ENCODE results near the gene TMEM229B.

Gene TMEM229B

GRCh38 chr14:67515386-67516079 is 27.0 kb upstream of the TMEM229B start:
- DNase-seq (ENCODE audit: low read depth) = peak; percentile 23

- no peak for DNase-seq (ENCODE audit: low read depth)
Observed at GRCh38 chr14:67514650-67515385, 26.3 kb upstream of the TMEM229B start.

DNA sequence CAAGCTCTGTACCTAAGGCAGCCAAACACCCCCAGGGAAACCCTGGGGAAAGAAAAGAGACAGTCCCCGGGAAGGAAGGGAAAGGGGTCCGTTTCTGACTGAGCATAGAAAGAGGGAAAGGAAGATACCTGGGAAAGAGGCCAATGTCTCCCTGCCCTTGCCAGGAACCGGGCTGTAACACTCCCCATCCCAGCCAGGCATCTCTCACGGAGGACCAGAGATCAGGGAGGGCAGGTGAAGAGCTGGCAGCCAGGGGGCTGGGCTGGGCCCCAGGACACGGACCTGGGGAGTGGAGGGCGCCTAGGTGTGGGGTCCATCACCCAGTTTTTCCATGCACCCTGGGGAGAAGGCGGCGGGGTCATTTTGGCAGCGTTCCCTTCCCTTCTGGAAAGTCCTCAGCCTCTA is 25.7 kb upstream of the TMEM229B start:
- no peak for DNase-seq (ENCODE audit: low read depth)

DNA sequence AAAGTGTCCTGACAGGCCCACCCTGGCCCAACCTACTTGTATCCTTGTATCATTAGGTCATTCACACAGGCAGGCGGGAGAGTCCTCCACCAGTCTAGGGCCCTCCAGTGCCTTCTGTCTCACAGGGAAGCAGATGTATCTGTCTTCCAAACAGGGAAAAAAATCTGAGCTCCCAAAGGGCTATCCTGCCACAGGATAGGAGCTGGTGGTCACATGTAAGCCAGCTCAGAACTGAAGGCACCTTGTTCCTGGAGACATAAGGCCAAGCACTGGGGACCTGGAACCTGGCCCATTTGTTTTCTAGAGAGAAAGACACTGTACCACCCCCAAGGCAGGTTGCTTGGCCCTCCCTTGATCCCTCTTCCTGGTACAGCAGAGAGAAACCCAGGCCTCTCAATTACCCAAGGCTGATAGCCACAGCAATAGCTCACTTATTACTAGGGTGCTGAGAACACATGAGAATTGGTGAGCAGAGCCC is 25.1 kb upstream of the TMEM229B start:
- no peak for DNase-seq (ENCODE audit: low read depth)

DNA sequence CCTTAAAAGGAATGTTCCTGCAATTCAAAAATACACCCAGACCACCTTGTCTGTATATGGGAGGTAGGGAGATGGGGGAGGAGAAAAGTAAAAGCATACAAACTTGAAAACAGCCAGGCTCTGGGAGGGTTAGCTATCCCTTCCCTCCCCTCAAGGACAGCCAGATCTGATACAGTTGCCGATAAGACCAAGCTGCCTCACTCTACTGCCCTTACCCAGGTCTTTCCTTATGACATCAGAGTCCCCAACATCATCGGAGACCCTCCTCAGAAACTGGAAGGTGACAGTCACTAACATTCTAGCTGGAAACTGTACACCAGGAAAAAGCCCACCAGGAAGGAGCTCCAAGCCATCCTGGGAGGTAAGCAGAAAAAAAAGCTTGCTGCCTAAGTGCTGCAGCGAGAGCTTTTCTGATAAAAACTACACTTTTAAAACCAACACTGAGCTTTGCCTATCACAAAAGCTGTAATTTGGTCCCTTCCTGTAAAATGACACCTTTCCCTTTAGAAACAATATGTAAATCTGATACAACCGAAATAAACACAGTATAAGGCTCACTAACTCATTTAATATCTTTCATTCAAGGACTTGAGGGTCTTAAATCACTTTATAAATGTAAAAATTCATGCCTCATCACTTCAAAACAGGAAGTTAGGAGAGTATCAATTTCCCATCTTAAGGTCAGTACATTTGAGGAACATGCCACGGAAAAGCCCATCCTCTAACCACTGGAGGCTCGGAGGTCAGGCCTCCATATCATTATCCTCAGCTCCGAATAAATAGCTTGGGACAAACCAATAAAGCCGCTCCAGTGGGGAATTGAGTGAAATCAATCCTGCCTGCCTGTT is 24.2 kb upstream of the TMEM229B start:
- DNase-seq (ENCODE audit: low read depth) = no peak

DNA sequence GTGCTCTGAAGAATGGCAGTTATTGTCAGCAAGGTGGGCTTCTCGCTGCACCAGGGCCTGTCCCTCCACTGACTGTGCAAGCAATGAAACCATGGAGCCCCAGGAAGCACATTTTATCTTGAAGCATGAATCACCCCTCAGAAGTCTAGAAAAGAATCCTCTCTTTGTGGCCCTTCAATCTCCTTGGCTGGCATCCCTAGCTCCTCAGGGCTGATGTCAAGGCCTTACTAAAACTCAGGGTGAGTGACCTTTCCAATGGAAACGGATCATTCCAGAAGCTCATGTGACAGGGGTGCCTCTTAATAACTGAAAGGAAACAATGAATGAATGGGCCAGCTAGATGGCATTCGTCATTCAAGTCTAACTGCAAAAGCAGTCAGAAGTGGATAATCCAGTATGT is 22.3 kb upstream of the TMEM229B start:
- no peak for DNase-seq (ENCODE audit: low read depth)

GRCh38 chr14:67510121-67510520 is 21.6 kb upstream of the TMEM229B start:
- no peak for DNase-seq (ENCODE audit: low read depth)

DNA sequence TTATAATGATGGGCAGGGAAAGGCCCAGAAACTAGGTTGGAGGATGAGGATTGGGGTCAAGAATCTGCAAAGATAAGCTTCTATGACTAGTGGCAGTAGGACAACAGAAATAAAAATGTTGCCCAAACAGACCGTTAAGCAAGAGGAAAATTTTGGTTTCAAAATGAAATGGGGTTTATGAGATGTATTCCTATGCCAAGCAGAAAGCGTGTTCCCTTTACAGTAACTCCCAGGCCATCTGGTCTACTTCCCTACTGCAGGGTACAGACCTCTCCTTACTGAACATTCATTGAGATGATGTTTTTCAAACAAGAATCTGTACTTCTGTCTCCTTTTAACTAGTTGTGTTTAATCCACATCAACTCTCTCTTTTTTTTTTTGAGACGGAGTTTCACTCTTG is 20.4 kb upstream of the TMEM229B start:
- no peak for DNase-seq (ENCODE audit: low read depth)

GRCh38 chr14:67505254-67505653 is 16.7 kb upstream of the TMEM229B start:
- no peak for DNase-seq (ENCODE audit: low read depth)

DNA sequence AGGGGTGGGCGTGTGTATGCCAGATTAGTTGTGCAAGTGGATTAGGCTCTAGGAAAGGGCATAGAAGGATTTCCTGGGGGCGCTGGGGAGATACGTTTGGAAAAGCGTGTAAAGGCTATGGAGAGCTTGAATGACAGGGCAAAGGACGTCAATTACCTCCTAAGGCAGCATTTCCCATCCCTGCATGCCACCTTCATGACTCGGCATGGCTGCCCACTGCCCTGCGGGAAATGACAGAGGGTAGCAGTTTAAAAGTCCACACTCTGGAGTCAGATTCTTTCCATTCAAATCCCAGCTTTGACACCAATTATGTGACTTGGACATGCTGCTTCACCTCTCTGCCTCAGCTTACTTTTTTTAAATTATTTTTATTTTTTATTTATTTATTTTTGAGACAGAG is 14.8 kb upstream of the TMEM229B start:
- DNase-seq (ENCODE audit: low read depth) = no peak

GRCh38 chr14:67502867-67503266 is 14.3 kb upstream of the TMEM229B start:
- no peak for DNase-seq (ENCODE audit: low read depth)

- DNase-seq (ENCODE audit: low read depth) = no peak
Observed at GRCh38 chr14:67501670-67502069, 13.1 kb upstream of the TMEM229B start.

DNA sequence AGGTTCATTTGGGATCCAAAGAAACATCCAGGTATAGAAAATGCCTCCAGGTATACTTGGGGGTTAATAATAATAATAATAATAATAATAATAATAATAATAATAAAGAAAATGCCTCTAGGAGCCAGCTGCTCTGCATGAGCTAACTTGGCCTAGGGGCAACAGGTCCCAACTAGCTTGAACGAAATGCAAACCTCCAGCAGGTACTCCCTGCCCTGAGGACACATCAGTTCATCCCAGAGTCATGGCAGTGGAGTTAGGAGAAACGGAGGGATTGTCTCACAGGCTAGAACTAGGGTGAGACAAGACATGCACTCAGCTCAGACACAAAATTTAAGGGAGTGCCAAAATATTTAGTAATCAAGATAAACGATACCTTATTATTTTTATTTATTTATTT is 12.5 kb upstream of the TMEM229B start:
- DNase-seq (ENCODE audit: low read depth) = no peak

GRCh38 chr14:67497716-67498115 is 9.2 kb upstream of the TMEM229B start:
- DNase-seq (ENCODE audit: low read depth) = no peak

GRCh38 chr14:67497216-67497615 is 8.7 kb upstream of the TMEM229B start:
- DNase-seq (ENCODE audit: low read depth) = no peak

- DNase-seq (ENCODE audit: low read depth) = no peak
Observed at GRCh38 chr14:67495827-67496226, 7.3 kb upstream of the TMEM229B start.

- DNase-seq (ENCODE audit: low read depth) = no peak
Observed at GRCh38 chr14:67493092-67493717, 4.7 kb upstream of the TMEM229B start.

- no peak for DNase-seq (ENCODE audit: low read depth)
Observed at GRCh38 chr14:67492538-67492937, 4.0 kb upstream of the TMEM229B start.

- DNase-seq (ENCODE audit: low read depth) = no peak
Observed at GRCh38 chr14:67491741-67492507, 3.4 kb upstream of the TMEM229B start.

- DNase-seq (ENCODE audit: low read depth) = no peak
Observed at GRCh38 chr14:67491285-67491684, 2.8 kb upstream of the TMEM229B start.

DNA sequence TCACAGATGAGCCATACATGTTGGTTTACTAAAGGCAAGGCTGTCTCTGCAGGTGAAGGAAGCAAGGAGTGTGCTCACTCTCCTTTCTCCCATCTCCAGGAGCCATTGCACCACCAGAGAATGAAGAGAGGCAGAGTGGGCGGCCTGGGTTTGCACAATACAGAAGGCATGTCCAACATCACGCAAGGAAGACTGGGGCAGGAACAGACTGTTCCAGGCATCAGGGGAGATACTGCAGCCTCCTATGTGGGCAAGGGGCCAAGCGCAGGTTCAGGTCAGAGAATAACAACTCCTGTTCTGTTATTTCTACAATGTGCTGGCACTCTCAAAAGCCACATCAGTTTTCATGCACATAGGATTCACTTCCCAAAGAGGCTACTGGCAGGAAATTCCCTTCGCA is 1.7 kb upstream of the TMEM229B start:
- no peak for DNase-seq (ENCODE audit: low read depth)

Measured in activated T-cell treated with anti-CD3 and anti-CD28 coated beads for 1 hour (primary cell).